Tibial artery (tissue), 4 donors: ENCODE data around the gene CDK10.

Experiments used
- DNase-seq, 2 donors: peaks; one replicate each; pipeline ENCODE4 v3.0.0-alpha.2; 2019
- H3K27ac ChIP-seq, 2 donors: fragments of 200-600 bp; sonication (generic) in 1 of 2; 1 replicate in 1 of 2; 2 replicates in 1 of 2; pipeline ENCODE4 v1.5.1; 2018 to 2019; ENCODE audit warnings: mild to moderate bottlenecking in 1 of 2
- H3K27me3 ChIP-seq, 2 donors: fragments of 200-600 bp; sonication (generic) in 1 of 2; one replicate each; pipeline versions ENCODE4 v1.5.1 to v1.6.0; 2016 to 2019
- H3K36me3 ChIP-seq, 3 donors: fragments of 200-600 bp; sonication (generic) in 2 of 3; one replicate each; pipeline ENCODE4 v1.5.1; 2016 to 2019; ENCODE audit warnings: mild to moderate bottlenecking in 2 of 3
- H3K4me1 ChIP-seq, 4 donors: fragments of 200-600 bp; sonication (generic) in 2 of 4; 1 replicate in 3 of 4; 2 replicates in 1 of 4; pipeline ENCODE4 v1.5.1; 2016 to 2019
- H3K4me3 ChIP-seq, 2 donors: fragments of 200-600 bp; sonication (generic) in 1 of 2; 1 replicate in 1 of 2; 2 replicates in 1 of 2; pipeline ENCODE4 v1.5.1; 2018 to 2019; ENCODE audit warnings: mild to moderate bottlenecking in 2 of 2
- H3K9me3 ChIP-seq, 3 donors: fragments of 200-600 bp; sonication (generic) in 1 of 3; one replicate each; pipeline ENCODE4 v1.5.1; 2016 to 2019
- CTCF ChIP-seq, 2 experiments: fragments of 200-600 bp in 1 of 2; fragments of 450-650 bp in 1 of 2; IDR thresholded peaks; one replicate each; pipeline ENCODE4 v1.5.1; 2017 to 2019; ENCODE audit warnings: antibody characterized with exemption in 2 of 2, mild to moderate bottlenecking in 1 of 2, moderate library complexity in 1 of 2
- intact Hi-C: fragments of 100-400 bp; cut with DNase I; formaldehyde crosslinking; loops from one replicate; pipeline ENCODE4 v1.15.0; 2023; ENCODE audit warnings: low total_unique reads

The CDK10 gene

GRCh38 chr16:89686520-89687091, at the start of gene CDK10:
CDK10 (plus strand) TSS chr16:89686689; CDS start chr16:89686711, 22 bp downstream.
- H3K9me3 ChIP-seq, result no peaks in the 10 kb centered on the region
- peak within 1 kb of the TSS; percentile 73 to 97 for H3K4me3 ChIP-seq
- TF ChIP-seq CTCF (IDR thresholded peaks at IDR 0.05), result no peak
- no peaks in the 10 kb centered on the region for H3K27me3 ChIP-seq
- peak within 1 kb of the TSS; percentile 84 to 92 for H3K27ac ChIP-seq
- DNase-seq, result peak; percentile 85 to 93
- peaks cover 4 to 27% (median 14%) of the 10 kb centered on the region in 3 donors for H3K36me3 ChIP-seq
- intact Hi-C loops, result no loop called here
- peaks cover 0 to 13% (median 8%) of the 10 kb centered on the region in 4 donors for H3K4me1 ChIP-seq

- H3K4me3 ChIP-seq, result no peak overlapping the region
- TF ChIP-seq CTCF (IDR thresholded peaks at IDR 0.05), result no peak
- H3K27ac ChIP-seq, result no peak overlapping the region
- H3K36me3 ChIP-seq, result no peaks in the 10 kb centered on the region
- intact Hi-C loops, result loop anchor here (10.0 kb wide), 1 partner anchor 303 kb away; no protein-coding TSS in a partner anchor
- no peaks in the 10 kb centered on the region for H3K9me3 ChIP-seq
- DNase-seq, result no peak
- H3K4me1 ChIP-seq, result peaks cover 0 to 8% (median 4%) of the 10 kb centered on the region in 4 donors
- H3K27me3 ChIP-seq, result peaks cover 0 to 43% of the 10 kb centered on the region in 2 donors
These were observed 49.1 kb upstream of the CDK10 start for GRCh38 chr16:89637379-89637778.

DNA sequence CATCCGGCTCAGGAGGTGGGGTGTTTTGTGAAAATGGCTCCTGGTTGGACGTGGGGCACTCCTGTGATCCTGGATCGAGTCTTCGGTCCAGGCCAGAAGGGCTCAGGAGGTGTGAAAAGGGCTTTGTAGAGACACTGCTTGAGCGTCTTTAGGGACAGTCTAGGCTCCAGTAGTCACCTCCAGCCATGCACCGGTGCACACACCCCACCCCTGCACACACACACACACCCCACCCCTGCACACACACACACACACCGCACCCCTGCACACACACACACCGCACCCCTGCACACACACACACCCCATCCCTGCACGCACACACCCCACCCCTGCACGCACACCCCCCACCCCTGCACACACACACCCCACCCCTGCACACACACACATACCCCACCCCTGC, 48.0 kb upstream of the CDK10 start:
- intact Hi-C loops, result loop anchor here (10.0 kb wide), 1 partner anchor 304 kb away; no protein-coding TSS in a partner anchor
- H3K27ac ChIP-seq, result no peak overlapping the region
- DNase-seq, result no peak

DNA sequence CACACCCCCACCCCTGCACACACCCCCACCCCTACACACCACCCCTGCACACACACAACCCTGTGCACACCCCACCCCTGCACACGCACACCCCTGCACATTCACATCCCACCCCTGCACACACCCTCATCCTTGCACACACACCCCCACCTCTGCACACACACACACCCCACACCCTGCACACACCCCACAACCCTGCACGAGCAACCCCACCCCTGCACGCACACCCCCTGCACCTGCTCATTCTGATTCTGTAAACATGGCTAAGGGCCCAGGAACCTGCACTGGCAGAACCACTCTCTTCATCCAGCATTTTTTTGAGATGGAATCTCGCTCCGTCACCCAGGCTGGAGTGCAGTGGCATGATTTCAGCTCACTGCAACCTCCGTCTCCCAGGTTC, 47.1 kb upstream of the CDK10 start:
- intact Hi-C loops, result loop anchor here (10.0 kb wide), 1 partner anchor 305 kb away; no protein-coding TSS in a partner anchor
- Histone ChIP-seq H3K36me3 (peaks cover 0 to 7% (median 2%) of the 10 kb centered on the region in 3 donors), H3K4me3 (no peak overlapping the region), H3K27me3 (peaks cover 0 to 27% of the 10 kb centered on the region in 2 donors), H3K9me3 (no peaks in the 10 kb centered on the region), H3K4me1 (peaks cover 0 to 8% (median 4%) of the 10 kb centered on the region in 4 donors), H3K27ac (no peak overlapping the region)
- no peak for DNase-seq
- TF ChIP-seq CTCF (IDR thresholded peaks at IDR 0.05), result no peak

More for the DNA sequence above, 48.0 kb upstream of the CDK10 start:
- H3K4me3 ChIP-seq, result no peak overlapping the region
- H3K36me3 ChIP-seq, result no peaks in the 10 kb centered on the region
- H3K9me3 ChIP-seq, result no peaks in the 10 kb centered on the region
- H3K4me1 ChIP-seq, result peaks cover 0 to 8% (median 4%) of the 10 kb centered on the region in 4 donors
- peaks cover 0 to 32% of the 10 kb centered on the region in 2 donors for H3K27me3 ChIP-seq
- TF ChIP-seq CTCF (IDR thresholded peaks at IDR 0.05), result no peak

DNA sequence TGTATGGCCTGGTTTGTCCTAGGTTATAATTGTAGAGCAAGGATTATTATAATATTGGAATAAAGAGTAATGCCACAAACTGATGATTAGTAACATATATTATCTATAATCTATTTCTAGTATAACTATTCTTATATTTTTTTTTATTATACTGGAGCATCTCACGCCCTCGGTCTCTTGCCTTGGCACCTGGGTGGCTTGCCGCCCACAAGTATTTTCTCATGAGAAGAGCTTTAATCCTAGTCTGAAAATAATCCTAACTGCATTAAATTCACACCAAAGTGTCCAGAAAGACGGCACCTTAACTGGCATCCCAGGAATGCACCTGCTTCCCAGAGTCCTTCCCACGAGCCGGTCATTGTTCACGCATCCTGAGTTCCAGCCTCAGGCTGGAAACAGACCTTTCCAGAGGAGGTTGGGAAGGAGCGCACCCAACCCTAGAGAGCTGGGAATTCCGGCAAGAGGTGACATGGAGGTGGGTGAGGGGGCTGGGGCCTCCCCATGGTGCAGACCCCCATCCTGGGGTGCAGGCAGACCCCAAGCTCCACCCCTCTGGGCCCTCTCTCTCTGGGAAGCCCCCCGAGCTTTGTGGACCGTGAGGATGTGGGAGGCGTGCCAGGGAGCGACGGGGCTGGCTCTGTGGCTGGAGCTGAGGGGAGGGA, 44.9 kb upstream of the CDK10 start:
- Histone ChIP-seq H3K27ac (no peak overlapping the region), H3K9me3 (no peaks in the 10 kb centered on the region), H3K4me1 (peaks cover 0 to 8% (median 4%) of the 10 kb centered on the region in 4 donors), H3K36me3 (peaks cover 20 to 30% (median 24%) of the 10 kb centered on the region in 3 donors), H3K4me3 (peak overlapping the region in 1 of 2 donors; percentile 48), H3K27me3 (peaks cover 0 to 16% of the 10 kb centered on the region in 2 donors)
- TF ChIP-seq CTCF (IDR thresholded peaks at IDR 0.05), result no peak
- intact Hi-C loops, result no loop called here
- DNase-seq, result no peak
